NB4 (cell line): ENCODE data around the gene CUL1.

Experiments
- DNase-seq: peaks from one replicate; pipeline ENCODE4 v3.0.0; 2010; ENCODE audit warnings: low read depth
- H3K4me3 ChIP-seq: one replicate; pipeline ENCODE4 v1.5.1; 2011; ENCODE audit warnings: mild to moderate bottlenecking, low read depth, low read length, moderate library complexity
- MYC ChIP-seq: IDR thresholded peaks from 2 replicates; pipeline ENCODE4 v1.6.1; 2011; ENCODE audit warnings: low read depth, low read length
- POLR2A ChIP-seq: IDR thresholded peaks from 2 replicates; pipeline ENCODE4 v1.6.1; 2011; ENCODE audit warnings: mild to moderate bottlenecking; ENCODE audit not compliant: insufficient read length; ENCODE audit errors: extremely low read depth
- TF ChIP-seq, protein P1 (sequence below): IDR thresholded peaks from one replicate; pipeline ENCODE4 v1.5.1; 2012; ENCODE audit warnings: low read depth, low read length
- TF ChIP-seq, protein P2 (sequence below): IDR thresholded peaks from 2 replicates; pipeline ENCODE4 v1.6.1; 2011; ENCODE audit warnings: low read depth, low read length

Gene CUL1

DNA sequence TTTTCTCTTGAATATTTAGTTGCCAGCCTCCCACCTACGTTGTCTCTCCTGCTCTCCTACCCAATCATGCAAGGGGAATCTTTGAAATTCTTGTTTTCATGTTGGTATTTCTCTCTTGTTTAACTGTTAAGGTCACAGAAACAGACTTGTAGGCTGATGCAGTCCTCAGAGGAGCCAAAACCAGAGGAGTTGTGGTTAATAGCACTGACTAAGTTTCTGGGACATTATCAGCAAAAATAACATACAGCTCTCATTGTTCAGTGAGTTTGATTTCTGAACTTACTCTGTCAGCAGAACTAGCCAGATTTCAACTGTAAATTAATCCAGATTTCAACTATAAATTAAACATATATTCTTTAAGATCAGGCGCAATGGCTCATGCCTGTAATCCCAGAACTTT, 11.1 kb upstream of the CUL1 start:
- TF ChIP-seq POLR2A = no peak
- TF ChIP-seq MYC = no peak
- TF ChIP-seq, protein P1, sequence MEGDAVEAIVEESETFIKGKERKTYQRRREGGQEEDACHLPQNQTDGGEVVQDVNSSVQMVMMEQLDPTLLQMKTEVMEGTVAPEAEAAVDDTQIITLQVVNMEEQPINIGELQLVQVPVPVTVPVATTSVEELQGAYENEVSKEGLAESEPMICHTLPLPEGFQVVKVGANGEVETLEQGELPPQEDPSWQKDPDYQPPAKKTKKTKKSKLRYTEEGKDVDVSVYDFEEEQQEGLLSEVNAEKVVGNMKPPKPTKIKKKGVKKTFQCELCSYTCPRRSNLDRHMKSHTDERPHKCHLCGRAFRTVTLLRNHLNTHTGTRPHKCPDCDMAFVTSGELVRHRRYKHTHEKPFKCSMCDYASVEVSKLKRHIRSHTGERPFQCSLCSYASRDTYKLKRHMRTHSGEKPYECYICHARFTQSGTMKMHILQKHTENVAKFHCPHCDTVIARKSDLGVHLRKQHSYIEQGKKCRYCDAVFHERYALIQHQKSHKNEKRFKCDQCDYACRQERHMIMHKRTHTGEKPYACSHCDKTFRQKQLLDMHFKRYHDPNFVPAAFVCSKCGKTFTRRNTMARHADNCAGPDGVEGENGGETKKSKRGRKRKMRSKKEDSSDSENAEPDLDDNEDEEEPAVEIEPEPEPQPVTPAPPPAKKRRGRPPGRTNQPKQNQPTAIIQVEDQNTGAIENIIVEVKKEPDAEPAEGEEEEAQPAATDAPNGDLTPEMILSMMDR = no peak
- TF ChIP-seq, protein P2, sequence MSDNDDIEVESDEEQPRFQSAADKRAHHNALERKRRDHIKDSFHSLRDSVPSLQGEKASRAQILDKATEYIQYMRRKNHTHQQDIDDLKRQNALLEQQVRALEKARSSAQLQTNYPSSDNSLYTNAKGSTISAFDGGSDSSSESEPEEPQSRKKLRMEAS = no peak
- H3K4me3 ChIP-seq = no peak overlapping the region
- DNase-seq = no peak

DNA sequence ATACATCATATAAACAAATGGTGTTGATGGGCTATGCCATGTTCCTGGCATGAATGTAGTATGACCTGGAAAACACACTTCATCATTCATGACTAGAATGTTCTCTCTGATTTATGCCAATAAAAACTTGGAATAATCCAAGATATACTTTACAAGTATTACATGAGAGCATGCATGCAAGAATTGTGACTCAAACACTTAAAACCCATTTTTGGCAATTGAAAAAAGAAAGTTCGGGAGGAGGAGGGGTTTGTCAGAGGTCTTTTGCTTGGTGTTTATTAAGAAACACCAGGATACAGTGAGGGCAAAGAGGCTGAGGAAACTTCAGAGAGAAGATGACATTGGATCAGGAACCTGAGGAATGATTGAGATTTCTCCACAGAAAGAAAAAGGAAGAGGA, 10.2 kb upstream of the CUL1 start:
- H3K4me3 ChIP-seq = no peak overlapping the region
- no peak for DNase-seq
- TF ChIP-seq, protein P1 = no peak
- TF ChIP-seq, protein P2 = no peak
- TF ChIP-seq MYC (no peak), POLR2A (no peak)

DNA sequence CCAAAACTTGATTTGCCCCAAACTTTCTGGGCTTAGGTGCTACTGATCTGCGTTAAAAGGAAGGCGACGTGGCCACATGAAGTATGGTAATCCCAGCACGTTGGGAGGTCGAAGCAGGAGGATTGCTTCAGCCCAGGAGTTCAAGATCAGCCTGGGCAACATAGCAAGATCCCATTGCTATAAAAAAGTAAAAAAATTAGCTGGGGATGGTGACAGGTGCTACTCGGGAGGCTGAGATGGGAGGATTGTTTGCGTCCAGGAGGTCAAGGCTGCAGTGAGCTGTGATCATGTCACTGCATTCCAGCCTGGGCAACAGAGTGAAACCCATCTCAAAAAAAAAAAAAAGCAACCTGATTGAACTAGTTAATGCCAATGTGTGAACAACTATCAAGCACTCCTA, 5.1 kb upstream of the CUL1 start:
- H3K4me3 ChIP-seq = no peak overlapping the region
- DNase-seq = no peak
- no peak for TF ChIP-seq POLR2A
- TF ChIP-seq, protein P1 = no peak
- TF ChIP-seq MYC = no peak
- TF ChIP-seq, protein P2 = no peak

- TF ChIP-seq, protein P1 = no peak
- no peak for TF ChIP-seq MYC
- TF ChIP-seq, protein P2 = no peak
- TF ChIP-seq POLR2A = no peak
- H3K4me3 ChIP-seq = no peak overlapping the region
- DNase-seq = no peak
Measured at GRCh38 chr7:148694631-148695030, 4.1 kb upstream of the CUL1 start.

- H3K4me3 ChIP-seq = no peak overlapping the region
- TF ChIP-seq, protein P2 = no peak
- TF ChIP-seq POLR2A = no peak
- no peak for TF ChIP-seq MYC
- TF ChIP-seq, protein P1 = no peak
- DNase-seq = no peak
Measured at GRCh38 chr7:148695953-148696352, 2.8 kb upstream of the CUL1 start.

- TF ChIP-seq POLR2A = no peak
- TF ChIP-seq, protein P1 = no peak
- TF ChIP-seq, protein P2 = no peak
- no peak for TF ChIP-seq MYC
- DNase-seq = no peak
- H3K4me3 ChIP-seq = no peak overlapping the region
Measured at GRCh38 chr7:148696787-148697186, 1.9 kb upstream of the CUL1 start.
